ENCODE data around the gene CAMK4. TPM values are rescaled to one million over a fixed set of nuclear protein-coding genes. Genes with fewer than 3 reads are reported as not detected.

CAMK4 gene
- total and polyA plus RNA-seq, 2 of the 8 experiments (the other 6 are each of a cell fraction or from before 2014, with no cell fraction given) = 1.8 to 8.3 TPM

- Histone ChIP-seq H3K56ac (replicated peaks; ENCODE audit: insufficient read length, low read depth, low read length) (no peak overlapping the region), H3K4me2 (ENCODE audit: insufficient read depth in 1 of 2, low read depth in 2 of 2, low read length in 2 of 2) (no peak overlapping the region), H3K9ac (replicated peaks in 1 of 4; ENCODE audit: extremely low read depth in 1 of 4, low read depth in 3 of 4, low read length in 3 of 4) (no peak overlapping the region), H4K20me1 (replicated peaks in 1 of 2; ENCODE audit: control insufficient read depth in 1 of 2, insufficient read depth in 2 of 2, low read length in 2 of 2) (peaks cover 0 to 3% of the 10 kb centered on the region in 2 experiments), H2BK15ac (ENCODE audit: low read length) (no peak overlapping the region), H3K79me2 (ENCODE audit: control insufficient read depth in 1 of 2, insufficient read depth in 2 of 2, low read length in 2 of 2) (no peaks in the 10 kb centered on the region), H2AK5ac (ENCODE audit: low read depth, low read length) (no peak overlapping the region), H3K27ac (ENCODE audit: low read depth, low read length) (no peak overlapping the region), H3K4me1 (replicated peaks in 1 of 4; ENCODE audit: control insufficient read depth in 3 of 4, insufficient read depth in 4 of 4, low read length in 3 of 4) (peaks cover 0 to 2% (median 0%) of the 10 kb centered on the region in 4 experiments; a peak in 1 of 7 replicates), H3K4ac (replicated peaks; ENCODE audit: insufficient read length, low read depth, low read length) (no peak overlapping the region), H3K18ac (ENCODE audit: extremely low read depth, low read length) (no peak overlapping the region), H3K79me1 (ENCODE audit: low read depth, low read length) (no peaks in the 10 kb centered on the region), H3K36me3 (ENCODE audit: control insufficient read depth in 2 of 4, insufficient read depth in 4 of 4, low read length in 3 of 4) (no peaks in the 10 kb centered on the region), H3K4me3 (ENCODE audit: extremely low read depth in 1 of 4, insufficient read depth in 2 of 4, low read depth in 3 of 4, low read length in 4 of 4) (no peak overlapping the region), H3K27me3 (replicated peaks in 1 of 4; ENCODE audit: control insufficient read depth in 3 of 4, extremely low read depth in 1 of 4, insufficient read depth in 3 of 4, low read length in 3 of 4) (peaks cover 0 to 6% (median 0%) of the 10 kb centered on the region in 4 experiments; a peak in 4 of 7 replicates), H3K14ac (ENCODE audit: insufficient read length) (no peak overlapping the region), H3K23me2 (ENCODE audit: low read depth, low read length) (no peaks in the 10 kb centered on the region), H3K23ac (ENCODE audit: insufficient read length) (no peak overlapping the region), H2AFZ (ENCODE audit: low read length) (no peak overlapping the region), H2BK12ac (ENCODE audit: low read depth, low read length) (no peak overlapping the region), H2BK5ac (ENCODE audit: low read depth, low read length) (no peak overlapping the region), H4K91ac (replicated peaks; ENCODE audit: insufficient read length, low read length) (no peak overlapping the region), H4K8ac (ENCODE audit: extremely low read depth, insufficient read depth, low read length) (no peak overlapping the region), H3K9me3 (ENCODE audit: insufficient read depth in 2 of 2, low read depth in 1 of 2, low read length in 1 of 2) (no peaks in the 10 kb centered on the region), H4K5ac (ENCODE audit: insufficient read length, low read depth, low read length) (no peak overlapping the region), H2BK120ac (replicated peaks; ENCODE audit: low read depth, low read length) (no peak overlapping the region), H2BK20ac (ENCODE audit: low read length) (no peak overlapping the region)
- WGBS, 2 experiments (ENCODE audit: extremely low coverage in 1 of 2, insufficient coverage in 1 of 2, insufficient read length in 1 of 2, insufficient replicate concordance in 2 of 2, low coverage in 1 of 2, low lambda C conversion rate in 2 of 2, missing lambda C conversion rate in 1 of 2) = 63% methylated on average over 2 of the region's 2 CpGs; no CpG with 5 or more reads in 1 of the 2 experiments
- TF ChIP-seq TEAD4 (IDR thresholded peaks at IDR 0.05; ENCODE audit: low read depth, low read length) (peak; percentile 37; the same call in 1 of the 2 replicates), POLR2AphosphoS5 (IDR thresholded peaks at IDR 0.05; ENCODE audit: low read depth, low read length) (peak; percentile 60), MAFK (IDR thresholded peaks at IDR 0.05; ENCODE audit: low read depth, low read length) (no peak), NRF1 (IDR thresholded peaks at IDR 0.05; ENCODE audit: low read depth, low read length) (no peak)
- DNase-seq (ENCODE audit: low read depth in 1 of 2, low spot score in 2 of 2) = no peak
- peak; percentile 28 for FAIRE-seq
- POLR2A ChIA-PET (ENCODE audit: partially characterized antibody) = no interaction called here
- CTCF ChIA-PET (ENCODE audit: partially characterized antibody) = interaction anchor here (1.0 kb wide), 1 partner anchor 885 kb away, joined by 3 read pairs; no protein-coding TSS in a partner anchor
Measured at GRCh38 chr5:111262153-111262552, 38.0 kb downstream of the CAMK4 start.

Data from H1 (cell line).